Hepatocyte (in vitro differentiated cells): ENCODE results near the gene SOX10. TPM values are rescaled to one million over a fixed set of nuclear protein-coding genes. Genes with fewer than 3 reads are reported as not detected.
A peak's percentile ranks its signal among the peaks of the same experiment; 100 is the strongest.

Source experiments
- DNase-seq: peaks from one replicate; pipeline ENCODE4 v3.0.0-alpha.2; 2016; ENCODE audit warnings: low spot score
- H2AFZ ChIP-seq: fragments of 200-600 bp; sonication (generic); 2 replicates; pipeline ENCODE4 v1.6.0; 2016; ENCODE audit warnings: antibody characterized with exemption, mild to moderate bottlenecking
- H3K27ac ChIP-seq: fragments of 200-600 bp; sonication (generic); 2 replicates; pipeline ENCODE4 v1.5.1; 2016; ENCODE audit warnings: mild to moderate bottlenecking
- H3K27me3 ChIP-seq: fragments of 200-600 bp; sonication (generic); 2 replicates; pipeline ENCODE4 v1.6.1; 2016
- H3K36me3 ChIP-seq: fragments of 200-600 bp; sonication (generic); replicated peaks from 2 replicates; pipeline ENCODE4 v1.5.1; 2016; ENCODE audit warnings: low read depth; ENCODE audit not compliant: insufficient read depth
- H3K4me1 ChIP-seq: fragments of 200-600 bp; sonication (generic); 2 replicates; pipeline ENCODE4 v1.5.1; 2016; ENCODE audit warnings: mild to moderate bottlenecking, moderate library complexity; ENCODE audit not compliant: insufficient read depth
- H3K4me2 ChIP-seq: fragments of 200-600 bp; sonication (generic); 2 replicates; pipeline ENCODE4 v1.6.0; 2016
- H3K4me3 ChIP-seq: fragments of 200-600 bp; sonication (generic); 2 replicates; pipeline ENCODE4 v1.5.1; 2016; ENCODE audit warnings: mild to moderate bottlenecking
- H3K79me2 ChIP-seq: fragments of 200-600 bp; sonication (generic); 2 replicates; pipeline ENCODE4 v1.6.0; 2017; ENCODE audit warnings: mild to moderate bottlenecking
- H3K9me2 ChIP-seq: fragments of 200-600 bp; sonication (generic); replicated peaks from 2 replicates; pipeline ENCODE4 v1.6.0; 2017; ENCODE audit warnings: mild to moderate bottlenecking; ENCODE audit not compliant: insufficient read depth
- H3K9me3 ChIP-seq: fragments of 200-600 bp; sonication (generic); 2 replicates; pipeline ENCODE4 v1.5.1; 2016; ENCODE audit warnings: low read depth, mild to moderate bottlenecking
- H4K20me1 ChIP-seq: fragments of 200-600 bp; sonication (generic); 2 replicates; pipeline ENCODE4 v1.6.0; 2016; ENCODE audit warnings: mild to moderate bottlenecking; ENCODE audit not compliant: insufficient read depth, poor library complexity, severe bottlenecking
- EZH2 ChIP-seq: fragments of 200-600 bp; sonication (generic); IDR thresholded peaks from 2 replicates; pipeline ENCODE4 v1.6.1; 2016; ENCODE audit warnings: antibody characterized with exemption, mild to moderate bottlenecking, borderline replicate concordance
- EZH2phosphoT487 ChIP-seq: fragments of 200-600 bp; sonication (generic); IDR thresholded peaks from one replicate; pipeline ENCODE4 v1.6.1; 2018; ENCODE audit warnings: antibody characterized with exemption, mild to moderate bottlenecking, low read depth, moderate library complexity; ENCODE audit not compliant: unreplicated experiment, severe bottlenecking
- WGBS: methylation state at CpG from one replicate; pipeline ENCODE4 v1.1.6; 2016; ENCODE audit warnings: low lambda C conversion rate; ENCODE audit errors: missing lambda C conversion rate; 5-methylcytosine and 5-hydroxymethylcytosine counted together
- polyA plus RNA-seq: library from polyadenylated mRNA; unstranded; fragments of >200 nt; fragmentation: Nextera tagmentation; extraction: Ambion mirVana; gene quantifications from 2 replicates; pipeline ENCODE4 v1.2.1, GENCODE V29; 2016
- total RNA-seq: library from RNA; depleted of rRNA; stranded (reverse); fragments of >200 nt; gene quantifications from 2 replicates; pipeline ENCODE4 v1.2.3, GENCODE V29; 2014
- TF ChIP-seq, protein P1 (sequence below): fragments of 200-600 bp; sonication (generic); IDR thresholded peaks from 2 replicates; pipeline ENCODE4 v1.5.1; 2016; ENCODE audit warnings: antibody characterized with exemption, mild to moderate bottlenecking; ENCODE audit not compliant: poor library complexity

Gene SOX10
- total and polyA plus RNA-seq, 2 experiments from 2014 or later: not detected

DNA sequence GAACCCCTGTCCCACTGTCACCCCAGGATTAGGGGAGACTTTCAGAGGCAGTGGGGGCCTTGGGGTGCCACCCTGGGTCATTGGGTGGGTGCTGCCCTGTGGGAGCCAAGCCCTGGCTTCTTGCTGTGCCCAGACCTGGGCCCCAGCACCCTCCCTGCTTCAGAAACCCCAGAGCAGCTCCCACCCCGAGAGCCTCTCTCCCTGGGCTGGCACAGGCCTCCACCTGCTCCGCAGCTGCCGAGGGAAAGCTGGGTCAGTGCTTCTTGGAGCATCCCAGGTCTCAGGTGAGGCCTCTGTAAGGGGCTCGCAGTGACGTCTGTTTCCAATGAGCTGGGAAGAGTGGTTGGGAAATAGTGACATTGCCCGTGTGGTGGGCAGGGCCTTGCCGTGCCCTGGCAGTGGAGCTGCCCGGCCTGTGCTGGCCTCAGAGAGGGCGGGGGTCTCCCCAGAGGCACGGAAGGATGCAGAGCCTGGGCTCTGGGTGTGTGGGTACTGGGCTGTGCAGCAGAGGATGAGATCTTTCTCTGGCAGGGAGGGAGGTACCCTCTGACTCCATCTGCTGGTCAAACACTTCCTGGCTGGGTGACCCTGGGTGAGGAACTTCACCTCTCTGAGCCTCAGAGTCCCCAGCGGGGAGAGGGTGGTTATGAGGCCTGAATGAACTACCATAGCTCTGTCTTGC lies 53.9 kb downstream of the SOX10 start:
- Histone ChIP-seq H3K36me3 (no peaks in the 10 kb centered on the region), H4K20me1 (no peaks in the 10 kb centered on the region)
- 93% methylated on average over 11 of the region's 11 CpGs for WGBS

DNA sequence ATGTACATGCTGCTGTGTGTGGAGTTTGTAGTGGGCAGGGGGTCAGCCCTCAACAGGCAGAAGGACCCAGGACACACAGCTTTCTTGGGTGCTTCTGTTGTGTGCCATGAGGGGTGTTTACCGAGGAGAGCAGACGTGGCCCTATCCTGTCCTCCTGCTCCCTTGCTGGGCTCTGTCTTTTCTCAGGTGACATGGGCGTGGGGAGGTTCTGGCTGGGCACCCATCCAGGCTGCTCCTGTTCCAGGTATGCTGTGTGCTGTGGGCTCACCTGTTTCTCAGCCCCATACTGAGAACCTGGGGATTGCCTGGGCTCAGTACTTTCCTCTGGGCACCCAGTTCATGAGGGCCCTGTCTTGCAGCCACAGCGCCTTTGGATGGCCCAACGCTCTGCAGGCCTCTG lies 55.0 kb downstream of the SOX10 start:
- H3K9me2 ChIP-seq: no peaks in the 10 kb centered on the region
- no peaks in the 10 kb centered on the region for H4K20me1 ChIP-seq
- TF ChIP-seq EZH2phosphoT487: no peak
- no peak for TF ChIP-seq EZH2
- TF ChIP-seq, protein P1, sequence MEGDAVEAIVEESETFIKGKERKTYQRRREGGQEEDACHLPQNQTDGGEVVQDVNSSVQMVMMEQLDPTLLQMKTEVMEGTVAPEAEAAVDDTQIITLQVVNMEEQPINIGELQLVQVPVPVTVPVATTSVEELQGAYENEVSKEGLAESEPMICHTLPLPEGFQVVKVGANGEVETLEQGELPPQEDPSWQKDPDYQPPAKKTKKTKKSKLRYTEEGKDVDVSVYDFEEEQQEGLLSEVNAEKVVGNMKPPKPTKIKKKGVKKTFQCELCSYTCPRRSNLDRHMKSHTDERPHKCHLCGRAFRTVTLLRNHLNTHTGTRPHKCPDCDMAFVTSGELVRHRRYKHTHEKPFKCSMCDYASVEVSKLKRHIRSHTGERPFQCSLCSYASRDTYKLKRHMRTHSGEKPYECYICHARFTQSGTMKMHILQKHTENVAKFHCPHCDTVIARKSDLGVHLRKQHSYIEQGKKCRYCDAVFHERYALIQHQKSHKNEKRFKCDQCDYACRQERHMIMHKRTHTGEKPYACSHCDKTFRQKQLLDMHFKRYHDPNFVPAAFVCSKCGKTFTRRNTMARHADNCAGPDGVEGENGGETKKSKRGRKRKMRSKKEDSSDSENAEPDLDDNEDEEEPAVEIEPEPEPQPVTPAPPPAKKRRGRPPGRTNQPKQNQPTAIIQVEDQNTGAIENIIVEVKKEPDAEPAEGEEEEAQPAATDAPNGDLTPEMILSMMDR: no peak
- no peak overlapping the region for H3K4me2 ChIP-seq
- no peaks in the 10 kb centered on the region for H3K9me3 ChIP-seq
- H3K4me3 ChIP-seq: no peak overlapping the region
- H3K27me3 ChIP-seq: no peaks in the 10 kb centered on the region
- no peaks in the 10 kb centered on the region for H3K36me3 ChIP-seq
- H3K79me2 ChIP-seq: no peaks in the 10 kb centered on the region
- no peak overlapping the region for H2AFZ ChIP-seq
- no peaks in the 10 kb centered on the region for H3K4me1 ChIP-seq
- no peak overlapping the region for H3K27ac ChIP-seq
- WGBS: 95% methylated on average over 5 of the region's 5 CpGs
- no peak for DNase-seq

More for the DNA sequence above, 53.9 kb downstream of the SOX10 start:
- TF ChIP-seq, protein P1: peak; percentile 20
- no peak for TF ChIP-seq EZH2
- no peaks in the 10 kb centered on the region for H3K9me2 ChIP-seq
- no peaks in the 10 kb centered on the region for H3K9me3 ChIP-seq
- no peaks in the 10 kb centered on the region for H3K27me3 ChIP-seq
- no peak overlapping the region for H3K4me3 ChIP-seq
- H3K4me2 ChIP-seq: no peak overlapping the region
- no peak overlapping the region for H2AFZ ChIP-seq
- no peak overlapping the region for H3K27ac ChIP-seq
- no peaks in the 10 kb centered on the region for H3K79me2 ChIP-seq
- DNase-seq: no peak
- H3K4me1 ChIP-seq: no peaks in the 10 kb centered on the region

DNA sequence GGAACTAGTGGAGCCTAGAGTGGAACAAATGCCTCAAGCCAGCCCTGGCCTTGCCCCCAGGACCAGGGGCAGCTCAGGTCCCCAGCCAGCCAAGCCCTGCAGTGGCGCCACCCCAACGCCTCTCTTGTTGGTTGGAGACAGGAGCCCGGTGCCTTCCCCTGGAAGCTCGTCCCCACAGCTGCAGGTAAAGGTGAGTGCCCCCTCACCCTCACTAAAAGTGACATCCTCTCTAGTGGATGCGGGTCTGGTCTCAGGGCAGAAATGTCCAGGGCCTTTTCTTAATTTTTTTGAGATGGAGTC lies 56.8 kb downstream of the SOX10 start:
- Histone ChIP-seq H3K9me2 (no peaks in the 10 kb centered on the region), H3K4me1 (no peaks in the 10 kb centered on the region), H2AFZ (no peak overlapping the region), H3K36me3 (no peaks in the 10 kb centered on the region), H3K27ac (no peak overlapping the region), H3K4me3 (no peak overlapping the region), H3K27me3 (no peaks in the 10 kb centered on the region), H3K79me2 (no peaks in the 10 kb centered on the region), H3K9me3 (no peaks in the 10 kb centered on the region), H3K4me2 (no peak overlapping the region), H4K20me1 (no peaks in the 10 kb centered on the region)
- WGBS: 96% methylated on average over 5 of the region's 5 CpGs
- no peak for TF ChIP-seq EZH2
- no peak for TF ChIP-seq EZH2phosphoT487
- TF ChIP-seq, protein P1: no peak
- no peak for DNase-seq
